IPS-18a (cell line): ENCODE measurements around the gene B9D1.

Source experiments
- H3K27ac ChIP-seq: one replicate; pipeline ENCODE4 v1.5.1; 2013; ENCODE audit warnings: low read length
- H3K27me3 ChIP-seq: one replicate; pipeline ENCODE4 v1.6.1; 2013; ENCODE audit warnings: mild to moderate bottlenecking, low read length; ENCODE audit not compliant: control insufficient read depth, insufficient read depth
- H3K36me3 ChIP-seq: one replicate; pipeline ENCODE4 v1.6.1; 2013; ENCODE audit warnings: low read depth, low read length; ENCODE audit not compliant: control insufficient read depth
- H3K4me1 ChIP-seq: one replicate; pipeline ENCODE4 v1.6.1; 2013; ENCODE audit warnings: low read depth, low read length; ENCODE audit not compliant: control insufficient read depth
- H3K4me3 ChIP-seq: one replicate; pipeline ENCODE4 v1.5.1; 2013; ENCODE audit warnings: low read length
- H3K9ac ChIP-seq: one replicate; pipeline ENCODE4 v1.6.1; 2013; ENCODE audit warnings: mild to moderate bottlenecking, low read length, moderate library complexity
- H3K9me3 ChIP-seq: one replicate; pipeline ENCODE4 v1.6.1; 2013; ENCODE audit warnings: low read depth, low read length; ENCODE audit not compliant: control insufficient read depth

The B9D1 gene

GRCh38 chr17:19309701-19310100 lies 52.8 kb downstream of the B9D1 start:
- Histone ChIP-seq H3K27ac (no peak overlapping the region), H3K4me1 (no peaks in the 10 kb centered on the region), H3K4me3 (no peak overlapping the region), H3K9me3 (no peaks in the 10 kb centered on the region), H3K9ac (no peak overlapping the region), H3K27me3 (no peaks in the 10 kb centered on the region), H3K36me3 (peaks cover 12% of the 10 kb centered on the region)

- Histone ChIP-seq H3K9ac (no peak overlapping the region), H3K9me3 (no peaks in the 10 kb centered on the region), H3K27ac (no peak overlapping the region), H3K4me1 (no peaks in the 10 kb centered on the region), H3K4me3 (no peak overlapping the region), H3K36me3 (peaks cover 12% of the 10 kb centered on the region), H3K27me3 (no peaks in the 10 kb centered on the region)
These were observed 54.1 kb downstream of the B9D1 start for GRCh38 chr17:19308398-19308797.

- H3K36me3 ChIP-seq, result peaks cover 11% of the 10 kb centered on the region
- H3K9ac ChIP-seq, result no peak overlapping the region
- no peak overlapping the region for H3K4me3 ChIP-seq
- H3K4me1 ChIP-seq, result no peaks in the 10 kb centered on the region
- H3K9me3 ChIP-seq, result no peaks in the 10 kb centered on the region
- no peaks in the 10 kb centered on the region for H3K27me3 ChIP-seq
- H3K27ac ChIP-seq, result no peak overlapping the region
These were observed 55.0 kb downstream of the B9D1 start for GRCh38 chr17:19307521-19307920.

GRCh38 chr17:19306160-19307111 lies 56.1 kb downstream of the B9D1 start:
- no peak overlapping the region for H3K4me3 ChIP-seq
- no peaks in the 10 kb centered on the region for H3K9me3 ChIP-seq
- no peak overlapping the region for H3K27ac ChIP-seq
- H3K4me1 ChIP-seq, result no peaks in the 10 kb centered on the region
- H3K9ac ChIP-seq, result no peak overlapping the region
- H3K27me3 ChIP-seq, result no peaks in the 10 kb centered on the region
- no peaks in the 10 kb centered on the region for H3K36me3 ChIP-seq

GRCh38 chr17:19305761-19306159 lies 56.8 kb downstream of the B9D1 start:
- Histone ChIP-seq H3K27ac (no peak overlapping the region), H3K4me3 (no peak overlapping the region), H3K27me3 (no peaks in the 10 kb centered on the region), H3K9me3 (no peaks in the 10 kb centered on the region), H3K36me3 (no peaks in the 10 kb centered on the region), H3K4me1 (no peaks in the 10 kb centered on the region), H3K9ac (no peak overlapping the region)

- Histone ChIP-seq H3K27ac (no peak overlapping the region), H3K9ac (no peak overlapping the region)
These were observed 57.3 kb downstream of the B9D1 start for GRCh38 chr17:19305256-19305655.

GRCh38 chr17:19304751-19305150 lies 57.8 kb downstream of the B9D1 start:
- Histone ChIP-seq H3K27ac (no peak overlapping the region), H3K27me3 (no peaks in the 10 kb centered on the region), H3K4me1 (peaks cover 1% of the 10 kb centered on the region), H3K4me3 (no peak overlapping the region), H3K9me3 (no peaks in the 10 kb centered on the region), H3K9ac (no peak overlapping the region), H3K36me3 (no peaks in the 10 kb centered on the region)

More at GRCh38 chr17:19305256-19305655, 57.3 kb downstream of the B9D1 start:
- Histone ChIP-seq H3K4me3 (no peak overlapping the region), H3K9me3 (no peaks in the 10 kb centered on the region), H3K4me1 (no peaks in the 10 kb centered on the region), H3K27me3 (no peaks in the 10 kb centered on the region), H3K36me3 (no peaks in the 10 kb centered on the region)

GRCh38 chr17:19304209-19304608 lies 58.3 kb downstream of the B9D1 start:
- Histone ChIP-seq H3K36me3 (no peaks in the 10 kb centered on the region), H3K4me3 (no peak overlapping the region), H3K9ac (no peak overlapping the region), H3K9me3 (no peaks in the 10 kb centered on the region), H3K4me1 (peaks cover 7% of the 10 kb centered on the region), H3K27ac (no peak overlapping the region), H3K27me3 (no peaks in the 10 kb centered on the region)

GRCh38 chr17:19303367-19303776 lies 59.2 kb downstream of the B9D1 start:
- H3K4me1 ChIP-seq, result peaks cover 7% of the 10 kb centered on the region
- no peak overlapping the region for H3K4me3 ChIP-seq
- no peaks in the 10 kb centered on the region for H3K36me3 ChIP-seq
- H3K9ac ChIP-seq, result no peak overlapping the region
- no peaks in the 10 kb centered on the region for H3K9me3 ChIP-seq
- H3K27ac ChIP-seq, result no peak overlapping the region
- H3K27me3 ChIP-seq, result no peaks in the 10 kb centered on the region

GRCh38 chr17:19302791-19303331 lies 59.7 kb downstream of the B9D1 start:
- H3K4me1 ChIP-seq, result peaks cover 7% of the 10 kb centered on the region
- H3K9ac ChIP-seq, result no peak overlapping the region
- no peak overlapping the region for H3K4me3 ChIP-seq
- no peak overlapping the region for H3K27ac ChIP-seq
- H3K27me3 ChIP-seq, result no peaks in the 10 kb centered on the region
- H3K9me3 ChIP-seq, result no peaks in the 10 kb centered on the region
- H3K36me3 ChIP-seq, result no peaks in the 10 kb centered on the region

- Histone ChIP-seq H3K36me3 (no peaks in the 10 kb centered on the region), H3K27me3 (no peaks in the 10 kb centered on the region), H3K27ac (no peak overlapping the region), H3K9ac (no peak overlapping the region), H3K4me3 (no peak overlapping the region), H3K9me3 (no peaks in the 10 kb centered on the region), H3K4me1 (peaks cover 7% of the 10 kb centered on the region)
These were observed 60.5 kb downstream of the B9D1 start for GRCh38 chr17:19301973-19302372.
